OCI-LY3 (cell line): ENCODE results near the gene ST14.
"Not testable (repeated sequence)": the region's sequence is repeated elsewhere in the genome, so short reads cannot be mapped to it uniquely, and the experiment has no call there.

Source experiments
- H2AFZ ChIP-seq: fragments of 200-600, 300-600 bp; shearing (Covaris generic); 2 replicates; pipeline ENCODE4 v1.6.0; 2014; ENCODE audit warnings: antibody characterized with exemption, low read depth, low read length
- H3K27ac ChIP-seq: fragments of 200-600, 300-600 bp; sonication (generic); 2 replicates; pipeline ENCODE4 v1.5.1; 2014; ENCODE audit warnings: mild to moderate bottlenecking, low read length, moderate library complexity, mixed read lengths
- H3K27me3 ChIP-seq: fragments of 200-600, 300-600 bp; sonication (generic); 2 replicates; pipeline ENCODE4 v1.6.1; 2014; ENCODE audit warnings: low read depth, low read length, mixed read lengths
- H3K36me3 ChIP-seq: fragments of 200-600, 300-600 bp; sonication (generic); replicated peaks from 2 replicates; pipeline ENCODE3; 2014; ENCODE audit warnings: low read depth, low read length, mixed read lengths
- H3K4me1 ChIP-seq: fragments of 300-600, 200-600 bp; sonication (generic); 2 replicates; pipeline ENCODE4 v1.6.1; 2014; ENCODE audit warnings: low read length, mixed read lengths
- H3K4me2 ChIP-seq: fragments of 200-600, 300-600 bp; sonication (generic); 2 replicates; pipeline ENCODE4 v1.6.1; 2014; ENCODE audit warnings: low read length, mixed read lengths
- H3K4me3 ChIP-seq: fragments of 300-600, 200-600 bp; sonication (generic); 2 replicates; pipeline ENCODE4 v1.5.1; 2014; ENCODE audit warnings: antibody characterized with exemption, mild to moderate bottlenecking, low read length, moderate library complexity
- H3K79me2 ChIP-seq: fragments of 300-600, 200-600 bp; shearing (Covaris generic); 2 replicates; pipeline ENCODE4 v1.6.1; 2014; ENCODE audit warnings: mild to moderate bottlenecking, low read length, mixed read lengths
- H3K9ac ChIP-seq: fragments of 300-600, 200-600 bp; shearing (Covaris generic); 2 replicates; pipeline ENCODE4 v1.6.0; 2014; ENCODE audit warnings: mild to moderate bottlenecking, low read length, moderate library complexity
- H3K9me3 ChIP-seq: fragments of 200-600, 300-600 bp; shearing (Covaris generic); 2 replicates; pipeline ENCODE4 v1.6.1; 2014; ENCODE audit warnings: low read length, mixed read lengths; ENCODE audit not compliant: insufficient read depth
- H4K20me1 ChIP-seq: fragments of 200-600, 300-600 bp; sonication (generic); 2 replicates; pipeline ENCODE4 v1.6.1; 2016; ENCODE audit warnings: low read length, mixed read lengths; ENCODE audit not compliant: insufficient read depth
- CTCF ChIP-seq: fragments of 200-600, 300-600 bp; sonication (generic); IDR thresholded peaks from 2 replicates; pipeline ENCODE4 v1.5.1; 2014; ENCODE audit warnings: antibody characterized with exemption, low read length, low read depth
- EZH2phosphoT487 ChIP-seq: fragments of 200-600 bp; shearing (Covaris generic); IDR thresholded peaks from 2 replicates; pipeline ENCODE4 v1.6.1; 2018; ENCODE audit warnings: antibody characterized with exemption, mixed run types, low read depth

The ST14 gene

GRCh38 chr11:130190371-130190881, 30.8 kb downstream of the ST14 start:
- TF ChIP-seq CTCF = no peak
- no peak for TF ChIP-seq EZH2phosphoT487
- H4K20me1 ChIP-seq = peaks cover 29% of the 10 kb centered on the region
- H3K9me3 ChIP-seq = no peaks in the 10 kb centered on the region
- H3K9ac ChIP-seq = no peak overlapping the region
- peaks cover 7% of the 10 kb centered on the region for H3K36me3 ChIP-seq
- H2AFZ ChIP-seq = no peak overlapping the region
- H3K79me2 ChIP-seq = peaks cover 28% of the 10 kb centered on the region
- no peak overlapping the region for H3K27ac ChIP-seq
- peaks cover 5% of the 10 kb centered on the region for H3K4me1 ChIP-seq
- H3K4me3 ChIP-seq = no peak overlapping the region
- H3K27me3 ChIP-seq = no peaks in the 10 kb centered on the region
- no peak overlapping the region for H3K4me2 ChIP-seq

DNA sequence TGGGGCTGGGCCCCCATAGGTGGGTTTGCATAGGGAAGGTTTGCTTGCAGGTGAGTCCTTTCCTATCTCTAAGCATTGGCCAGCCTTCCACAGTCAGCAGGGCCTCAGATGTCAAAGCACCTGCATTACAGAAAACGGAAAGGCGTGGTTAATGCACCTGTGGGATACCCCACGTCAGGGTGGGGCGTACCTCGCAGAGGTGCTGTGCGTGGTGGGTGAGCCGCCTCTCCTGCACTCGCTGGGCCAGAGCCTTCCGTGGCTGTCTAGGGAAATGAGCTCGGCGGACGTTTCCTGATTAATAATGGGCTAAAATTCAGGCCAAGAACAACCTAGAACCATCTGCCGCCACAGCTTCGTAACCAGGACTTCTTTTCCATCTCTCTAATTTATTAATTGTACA, 32.3 kb downstream of the ST14 start:
- H3K9ac ChIP-seq = no peak overlapping the region
- peaks cover 11% of the 10 kb centered on the region for H3K36me3 ChIP-seq
- no peak overlapping the region for H3K27ac ChIP-seq
- no peak for TF ChIP-seq EZH2phosphoT487
- no peak for TF ChIP-seq CTCF
- H3K4me1 ChIP-seq = peaks cover 5% of the 10 kb centered on the region
- H3K79me2 ChIP-seq = peaks cover 20% of the 10 kb centered on the region
- no peak overlapping the region for H3K4me3 ChIP-seq
- H3K9me3 ChIP-seq = no peaks in the 10 kb centered on the region
- H3K27me3 ChIP-seq = no peaks in the 10 kb centered on the region
- H3K4me2 ChIP-seq = no peak overlapping the region
- H2AFZ ChIP-seq = no peak overlapping the region
- H4K20me1 ChIP-seq = peaks cover 23% of the 10 kb centered on the region

- Histone ChIP-seq H3K27ac (no peak overlapping the region), H3K79me2 (peaks cover 10% of the 10 kb centered on the region), H3K36me3 (peaks cover 11% of the 10 kb centered on the region), H3K4me3 (no peak overlapping the region), H4K20me1 (peaks cover 13% of the 10 kb centered on the region), H3K9ac (no peak overlapping the region), H3K9me3 (no peaks in the 10 kb centered on the region), H3K4me2 (no peak overlapping the region), H3K4me1 (peaks cover 5% of the 10 kb centered on the region), H2AFZ (no peak overlapping the region), H3K27me3 (no peaks in the 10 kb centered on the region)
- TF ChIP-seq EZH2phosphoT487 (no peak), CTCF (no peak)
These were observed 33.3 kb downstream of the ST14 start for GRCh38 chr11:130192845-130193267.

DNA sequence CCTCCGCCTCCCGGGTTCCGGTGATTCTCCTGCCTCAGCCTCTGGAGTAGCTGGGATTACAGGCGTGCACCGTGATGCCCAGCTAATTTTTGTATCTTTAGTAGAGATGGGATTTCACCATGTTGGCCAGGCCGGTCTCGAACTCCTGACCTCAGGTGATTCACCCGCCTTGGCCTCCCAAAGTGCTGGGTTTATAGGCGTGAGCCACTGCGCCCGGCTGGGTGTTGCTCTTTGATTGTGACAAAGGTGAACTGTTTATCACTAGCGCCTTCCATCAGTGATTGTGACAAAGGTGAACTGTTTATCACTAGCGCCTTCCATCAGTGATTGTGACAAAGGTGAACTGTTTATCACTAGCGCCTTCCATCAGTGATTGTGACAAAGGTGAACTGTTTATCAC, 34.0 kb downstream of the ST14 start:
- H3K79me2 ChIP-seq, H3K4me2 ChIP-seq, H4K20me1 ChIP-seq, H3K9ac ChIP-seq, H3K27me3 ChIP-seq, H2AFZ ChIP-seq, H3K4me1 ChIP-seq, H3K27ac ChIP-seq, H3K4me3 ChIP-seq, H3K9me3 ChIP-seq: not testable (repeated sequence)
- peaks cover 11% of the 10 kb centered on the region for H3K36me3 ChIP-seq
